Hematopoietic multipotent progenitor cell treated with erythropoietin and hydrocortisone succinate and interleukin-3 and kit ligand, for 15 days (in vitro differentiated cells): Measurements from ENCODE around the gene TRIM29.

Experiments
- DNase-seq: peaks from one replicate; pipeline ENCODE4 v3.0.0-alpha.2; 2015; ENCODE audit warnings: low spot score

TRIM29 gene

GRCh38 chr11:120139316-120140069, 1.6 kb upstream of the TRIM29 start:
- no peak for DNase-seq

GRCh38 chr11:120137187-120137610, 714 bp downstream of the TRIM29 start:
- DNase-seq: no peak

- no peak for DNase-seq
Observed at GRCh38 chr11:120136356-120136755, 1.6 kb downstream of the TRIM29 start.

- DNase-seq: no peak
Observed at GRCh38 chr11:120135838-120136237, 2.1 kb downstream of the TRIM29 start.

GRCh38 chr11:120134931-120135228, 3.0 kb downstream of the TRIM29 start:
- DNase-seq: no peak

GRCh38 chr11:120134106-120134930, 3.6 kb downstream of the TRIM29 start:
- DNase-seq: no peak

- DNase-seq: no peak
Observed at GRCh38 chr11:120133216-120134105, 4.5 kb downstream of the TRIM29 start.

- DNase-seq: no peak
Observed at GRCh38 chr11:120132645-120133185, 5.2 kb downstream of the TRIM29 start.

GRCh38 chr11:120131941-120132644, 5.8 kb downstream of the TRIM29 start:
- no peak for DNase-seq

- no peak for DNase-seq
Observed at GRCh38 chr11:120130991-120131760, 6.7 kb downstream of the TRIM29 start.

- DNase-seq: no peak
Observed at GRCh38 chr11:120130176-120130980, 7.5 kb downstream of the TRIM29 start.

GRCh38 chr11:120129570-120129969, 8.3 kb downstream of the TRIM29 start:
- DNase-seq: no peak

- DNase-seq: no peak
Observed at GRCh38 chr11:120128392-120129119, 9.4 kb downstream of the TRIM29 start.

- DNase-seq: no peak
Observed at GRCh38 chr11:120127236-120127635, 10.7 kb downstream of the TRIM29 start.

GRCh38 chr11:120126620-120127019, 11.3 kb downstream of the TRIM29 start:
- no peak for DNase-seq

GRCh38 chr11:120125509-120125908, 12.4 kb downstream of the TRIM29 start:
- DNase-seq: no peak

GRCh38 chr11:120125024-120125423, 12.9 kb downstream of the TRIM29 start:
- DNase-seq: no peak

GRCh38 chr11:120124355-120124754, 13.6 kb downstream of the TRIM29 start:
- DNase-seq: no peak

- DNase-seq: no peak
Observed at GRCh38 chr11:120123946-120124345, 14.0 kb downstream of the TRIM29 start.
